GM18868 (cell line): ENCODE results near the gene ABCA3.
"Not testable (repeated sequence)": the region's sequence is repeated elsewhere in the genome, so short reads cannot be mapped to it uniquely, and the experiment has no call there.

Experiments
- ATAC-seq: cut with Tn5 transposase; IDR thresholded peaks from one replicate; pipeline ENCODE4 v1.9.1; 2021; ENCODE audit warnings: mild to moderate bottlenecking, moderate library complexity; ENCODE audit not compliant: unreplicated experiment

The ABCA3 gene

GRCh38 chr16:2340564-2341455 lies at the start of gene ABCA3:
TSS of gene ABCA3 (minus strand) at chr16:2340728. CDS start at chr16:2326466, 14,262 bp downstream.
- peak; percentile 85 for ATAC-seq

- no peak for ATAC-seq
These were observed 48.4 kb upstream of the ABCA3 start for GRCh38 chr16:2388875-2389433.

- no peak for ATAC-seq
These were observed 47.8 kb upstream of the ABCA3 start for GRCh38 chr16:2388139-2388874.

GRCh38 chr16:2386990-2387389 lies 46.5 kb upstream of the ABCA3 start:
- no peak for ATAC-seq

- ATAC-seq: not testable (repeated sequence)
These were observed 45.5 kb upstream of the ABCA3 start for GRCh38 chr16:2385982-2386381.

GRCh38 chr16:2385190-2385836 lies 44.8 kb upstream of the ABCA3 start:
- ATAC-seq: no peak

GRCh38 chr16:2384426-2384825 lies 43.9 kb upstream of the ABCA3 start:
- no peak for ATAC-seq

GRCh38 chr16:2383501-2383900 lies 43.0 kb upstream of the ABCA3 start:
- no peak for ATAC-seq

- ATAC-seq: no peak
These were observed 34.1 kb upstream of the ABCA3 start for GRCh38 chr16:2374644-2375043.

GRCh38 chr16:2373176-2373575 lies 32.6 kb upstream of the ABCA3 start:
- ATAC-seq: no peak

GRCh38 chr16:2372684-2373083 lies 32.2 kb upstream of the ABCA3 start:
- ATAC-seq: no peak

GRCh38 chr16:2371421-2371820 lies 30.9 kb upstream of the ABCA3 start:
- no peak for ATAC-seq

- no peak for ATAC-seq
These were observed 30.2 kb upstream of the ABCA3 start for GRCh38 chr16:2370721-2371120.

GRCh38 chr16:2366660-2367309 lies 26.3 kb upstream of the ABCA3 start:
- ATAC-seq: no peak

- ATAC-seq: no peak
These were observed 25.1 kb upstream of the ABCA3 start for GRCh38 chr16:2365397-2366294.

GRCh38 chr16:2364638-2365210 lies 24.2 kb upstream of the ABCA3 start:
- no peak for ATAC-seq

- no peak for ATAC-seq
These were observed 21.7 kb upstream of the ABCA3 start for GRCh38 chr16:2362218-2362617.

GRCh38 chr16:2361129-2361528 lies 20.6 kb upstream of the ABCA3 start:
- no peak for ATAC-seq

GRCh38 chr16:2359919-2360318 lies 19.4 kb upstream of the ABCA3 start:
- no peak for ATAC-seq
